ENCODE measurements around the gene KAZN.

GRCh38 chr1:14907416-14907815 is 308.9 kb downstream of the KAZN start:
- no peak for TF ChIP-seq EZH2 (IDR thresholded peaks at IDR 0.05; ENCODE audit: insufficient read depth, low read length)
- no peak for TF ChIP-seq CTCF (IDR thresholded peaks at IDR 0.05; ENCODE audit: insufficient read depth, low read depth, low read length)
